ENCODE results near the gene TCEAL7. TPM values are rescaled to one million over a fixed set of nuclear protein-coding genes. Genes with fewer than 3 reads are reported as not detected.
A peak's percentile ranks its signal among the peaks of the same experiment; 100 is the strongest.
"Not testable (repeated sequence)": the region's sequence is repeated elsewhere in the genome, so short reads cannot be mapped to it uniquely, and the experiment has no call there.

The TCEAL7 gene
- total RNA-seq, 1 donor from 2014 or later = 4.9 TPM

GRCh38 chrX:103344606-103345005 lies 14.6 kb downstream of the TCEAL7 start:
- no peak for TF ChIP-seq CTCF (IDR thresholded peaks at IDR 0.05; ENCODE audit: unreplicated experiment)
- no peaks in the 10 kb centered on the region for H3K36me3 Mint-ChIP-seq (ENCODE audit: insufficient read depth)
- DNase-seq (ENCODE audit: low spot score, unreplicated experiment) = no peak
- no peak overlapping the region for H3K27ac Mint-ChIP-seq
- H3K27me3 Mint-ChIP-seq = peaks cover 2% of the 10 kb centered on the region
- H3K9me3 Mint-ChIP-seq (ENCODE audit: low read depth) = no peaks in the 10 kb centered on the region
- no peak overlapping the region for H3K4me3 Mint-ChIP-seq (ENCODE audit: low read depth)
- peaks cover under 1% of the 10 kb centered on the region for H3K4me1 Mint-ChIP-seq (ENCODE audit: low read depth)

- H3K27ac Mint-ChIP-seq = no peak overlapping the region
- no peak for TF ChIP-seq CTCF (IDR thresholded peaks at IDR 0.05; ENCODE audit: unreplicated experiment)
- H3K9me3 Mint-ChIP-seq (ENCODE audit: low read depth) = no peaks in the 10 kb centered on the region
- H3K4me1 Mint-ChIP-seq (ENCODE audit: low read depth) = peaks cover 8% of the 10 kb centered on the region
- no peak overlapping the region for H3K4me3 Mint-ChIP-seq (ENCODE audit: low read depth)
- H3K27me3 Mint-ChIP-seq = peaks cover 2% of the 10 kb centered on the region
- H3K36me3 Mint-ChIP-seq (ENCODE audit: insufficient read depth) = no peaks in the 10 kb centered on the region
- DNase-seq (ENCODE audit: low spot score, unreplicated experiment) = no peak
These were observed 17.8 kb downstream of the TCEAL7 start for GRCh38 chrX:103347682-103348397.

GRCh38 chrX:103356130-103356798 lies 26.2 kb downstream of the TCEAL7 start, which contains the start of gene TCEAL9:
TCEAL9 (plus strand) TSS chrX:103356506; CDS start chrX:103357685, 1,179 bp downstream.
- Mint-ChIP-seq H3K27ac (peak within 1 kb of the TSS; percentile 99), H3K36me3 (ENCODE audit: insufficient read depth) (peaks cover 5% of the 10 kb centered on the region), H3K9me3 (ENCODE audit: low read depth) (peaks cover 9% of the 10 kb centered on the region), H3K27me3 (no peaks in the 10 kb centered on the region), H3K4me1 (ENCODE audit: low read depth) (peaks cover 18% of the 10 kb centered on the region), H3K4me3 (ENCODE audit: low read depth) (peak within 1 kb of the TSS; percentile 98)
- no peak for TF ChIP-seq CTCF (IDR thresholded peaks at IDR 0.05; ENCODE audit: unreplicated experiment)
- DNase-seq (ENCODE audit: low spot score, unreplicated experiment) = peak; percentile 26

- Mint-ChIP-seq H3K27ac (peak overlapping the region; percentile 99), H3K4me3 (ENCODE audit: low read depth) (peak overlapping the region; percentile 98), H3K9me3 (ENCODE audit: low read depth) (peaks cover 9% of the 10 kb centered on the region), H3K27me3 (no peaks in the 10 kb centered on the region), H3K4me1 (ENCODE audit: low read depth) (peaks cover 22% of the 10 kb centered on the region), H3K36me3 (ENCODE audit: insufficient read depth) (peaks cover 5% of the 10 kb centered on the region)
- TF ChIP-seq CTCF (IDR thresholded peaks at IDR 0.05; ENCODE audit: unreplicated experiment) = no peak
- no peak for DNase-seq (ENCODE audit: low spot score, unreplicated experiment)
These were observed 26.8 kb downstream of the TCEAL7 start for GRCh38 chrX:103356858-103357257.

GRCh38 chrX:103357871-103358270 lies 27.8 kb downstream of the TCEAL7 start:
- Mint-ChIP-seq H3K9me3 (ENCODE audit: low read depth) (peaks cover 9% of the 10 kb centered on the region), H3K27me3 (no peaks in the 10 kb centered on the region), H3K4me1 (ENCODE audit: low read depth) (peaks cover 28% of the 10 kb centered on the region), H3K4me3 (ENCODE audit: low read depth) (peak overlapping the region; percentile 98), H3K27ac (peak overlapping the region; percentile 99), H3K36me3 (ENCODE audit: insufficient read depth) (peaks cover 5% of the 10 kb centered on the region)
- TF ChIP-seq CTCF (IDR thresholded peaks at IDR 0.05; ENCODE audit: unreplicated experiment) = no peak
- DNase-seq (ENCODE audit: low spot score, unreplicated experiment) = no peak

- Mint-ChIP-seq H3K4me1 (ENCODE audit: low read depth) (peaks cover 31% of the 10 kb centered on the region), H3K9me3 (ENCODE audit: low read depth) (peaks cover 13% of the 10 kb centered on the region), H3K27ac (peak overlapping the region; percentile 65)
- H3K27me3 Mint-ChIP-seq; H3K4me3 Mint-ChIP-seq (ENCODE audit: low read depth); DNase-seq (ENCODE audit: low spot score, unreplicated experiment); H3K36me3 Mint-ChIP-seq (ENCODE audit: insufficient read depth): not testable (repeated sequence)
These were observed 29.6 kb downstream of the TCEAL7 start for GRCh38 chrX:103359605-103360004.
